Caco-2 (cell line): ENCODE measurements around the gene SRD5A3. TPM values are rescaled to one million over a fixed set of nuclear protein-coding genes. Genes with fewer than 3 reads are reported as not detected.

Source experiments
- BruUV-seq: library from RNA; stranded (reverse); fragments of 400-500 nt; replicated peaks from 2 replicates; lab custom pipeline; 2021; lab: Mats Ljungman, UMichigan
- CTCF ChIA-PET: fragments of 300-600 bp; sonication (Branson Sonifier 250); formaldehyde crosslinking; loops from one replicate; lab custom pipeline; 2022; ENCODE audit warnings: antibody characterized with exemption; lab: Charles Lee
- POLR2A ChIA-PET: fragments of 300-600 bp; sonication (Branson Sonifier 250); formaldehyde crosslinking; loops from one replicate; lab custom pipeline; 2022; ENCODE audit warnings: antibody characterized with exemption; lab: Charles Lee
- DNase-seq, 2 experiments: peaks; one replicate each; pipeline versions ENCODE4 v3.0.0 to v3.0.0-alpha.2; 2020 to 2022
- H3K27me3 ChIP-seq: replicated peaks from 2 replicates; pipeline ENCODE4 v1.6.0; 2011; ENCODE audit warnings: low read length; ENCODE audit not compliant: control insufficient read depth, insufficient read depth
- H3K36me3 ChIP-seq: 2 replicates; pipeline ENCODE4 v1.5.1; 2011; ENCODE audit warnings: low read length; ENCODE audit not compliant: control insufficient read depth, insufficient read depth
- H3K4me1 ChIP-seq: fragments of 250-450 bp; sonication (Bioruptor Pico); 2 replicates; pipeline ENCODE4 v1.5.1; 2020; ENCODE audit warnings: mild to moderate bottlenecking
- H3K4me3 ChIP-seq: 2 replicates; pipeline ENCODE4 v1.5.1; 2011; ENCODE audit warnings: low read depth, mild to moderate bottlenecking, control low read depth, low read length
- H3K9me3 ChIP-seq: fragments of 250-450 bp; sonication (Bioruptor Pico); 2 replicates; pipeline ENCODE4 v1.5.1; 2020; ENCODE audit warnings: mild to moderate bottlenecking, moderate library complexity
- H3K27ac Mint-ChIP-seq: one replicate; pipeline ENCODE4 v1.8.0; 2022; ENCODE audit warnings: mixed read lengths; ENCODE audit not compliant: unreplicated experiment
- H3K27me3 Mint-ChIP-seq: one replicate; pipeline ENCODE4 v1.8.0; 2022; ENCODE audit warnings: mixed read lengths; ENCODE audit not compliant: insufficient read depth, unreplicated experiment
- H3K36me3 Mint-ChIP-seq: one replicate; pipeline ENCODE4 v1.8.0; 2022; ENCODE audit warnings: mild to moderate bottlenecking, mixed read lengths; ENCODE audit not compliant: insufficient read depth, unreplicated experiment
- H3K4me1 Mint-ChIP-seq: one replicate; pipeline ENCODE4 v1.8.0; 2022; ENCODE audit warnings: low read depth, mixed read lengths; ENCODE audit not compliant: unreplicated experiment
- H3K4me3 Mint-ChIP-seq: one replicate; pipeline ENCODE4 v1.8.0; 2022; ENCODE audit warnings: mild to moderate bottlenecking, moderate library complexity, mixed read lengths; ENCODE audit not compliant: unreplicated experiment
- H3K9me3 Mint-ChIP-seq: one replicate; pipeline ENCODE4 v1.8.0; 2022; ENCODE audit warnings: mixed read lengths; ENCODE audit not compliant: unreplicated experiment
- intact Hi-C: fragments of 100-400 bp; cut with micrococcal nuclease; formaldehyde crosslinking; loops from one replicate; pipeline ENCODE4 v1.10.0; 2022; ENCODE audit not compliant: unreplicated experiment
- total RNA-seq: library from RNA; stranded (reverse); gene quantifications from 2 replicates; pipeline ENCODE4 v1.2.3, GENCODE V29; 2022
- TF ChIP-seq, protein P1 (sequence below), 2 experiments: fragments of 200-600 bp in 1 of 2; IDR thresholded peaks; 1 replicate in 1 of 2; 2 replicates in 1 of 2; pipeline versions ENCODE4 v1.5.1 to v1.8.0; 2011 to 2022; ENCODE audit warnings: antibody characterized with exemption in 1 of 2, control low read depth in 1 of 2, inconsistent platforms in 1 of 2, low read depth in 1 of 2, low read length in 1 of 2, mild to moderate bottlenecking in 1 of 2, moderate library complexity in 1 of 2; ENCODE audit not compliant: insufficient read depth in 1 of 2, severe bottlenecking in 1 of 2, unreplicated experiment in 1 of 2

The SRD5A3 gene
- total RNA-seq, 1 experiment from 2014 or later = 22.6 TPM

DNA sequence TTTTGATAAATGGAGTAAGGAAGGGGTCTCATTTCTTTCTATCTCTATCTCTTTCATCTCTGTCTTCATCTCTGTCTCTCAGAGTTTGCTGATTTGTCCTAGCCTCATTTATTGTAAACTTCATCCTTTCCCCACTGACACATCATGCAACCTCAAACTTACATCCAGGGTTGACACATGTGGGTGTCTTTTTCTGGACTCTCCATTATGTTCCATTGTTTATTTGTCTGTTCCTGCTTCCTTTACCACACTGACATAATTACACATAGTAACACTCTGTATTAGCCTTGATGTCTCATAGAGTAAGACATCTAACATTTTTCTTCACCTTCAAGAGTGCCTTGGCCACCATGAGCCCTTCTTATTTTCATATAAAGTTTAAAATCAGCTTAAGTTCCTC is 8.1 kb upstream of the SRD5A3 start:
- CTCF ChIA-PET = no interaction called here
- Histone ChIP-seq H3K4me3 (no peak overlapping the region), H3K27me3 (no peaks in the 10 kb centered on the region), H3K9me3 (no peaks in the 10 kb centered on the region), H3K36me3 (no peaks in the 10 kb centered on the region), H3K4me1 (no peaks in the 10 kb centered on the region)
- H3K27me3 Mint-ChIP-seq = no peaks in the 10 kb centered on the region
- no peaks in the 10 kb centered on the region for H3K36me3 Mint-ChIP-seq
- no peaks in the 10 kb centered on the region for H3K4me1 Mint-ChIP-seq
- intact Hi-C loops = no loop called here
- no peak for DNase-seq
- no TSS peak for BruUV-seq
- POLR2A ChIA-PET = no interaction called here
- H3K4me3 Mint-ChIP-seq = no peak overlapping the region
- H3K27ac Mint-ChIP-seq = no peak overlapping the region
- H3K9me3 Mint-ChIP-seq = no peaks in the 10 kb centered on the region
- TF ChIP-seq, protein P1, sequence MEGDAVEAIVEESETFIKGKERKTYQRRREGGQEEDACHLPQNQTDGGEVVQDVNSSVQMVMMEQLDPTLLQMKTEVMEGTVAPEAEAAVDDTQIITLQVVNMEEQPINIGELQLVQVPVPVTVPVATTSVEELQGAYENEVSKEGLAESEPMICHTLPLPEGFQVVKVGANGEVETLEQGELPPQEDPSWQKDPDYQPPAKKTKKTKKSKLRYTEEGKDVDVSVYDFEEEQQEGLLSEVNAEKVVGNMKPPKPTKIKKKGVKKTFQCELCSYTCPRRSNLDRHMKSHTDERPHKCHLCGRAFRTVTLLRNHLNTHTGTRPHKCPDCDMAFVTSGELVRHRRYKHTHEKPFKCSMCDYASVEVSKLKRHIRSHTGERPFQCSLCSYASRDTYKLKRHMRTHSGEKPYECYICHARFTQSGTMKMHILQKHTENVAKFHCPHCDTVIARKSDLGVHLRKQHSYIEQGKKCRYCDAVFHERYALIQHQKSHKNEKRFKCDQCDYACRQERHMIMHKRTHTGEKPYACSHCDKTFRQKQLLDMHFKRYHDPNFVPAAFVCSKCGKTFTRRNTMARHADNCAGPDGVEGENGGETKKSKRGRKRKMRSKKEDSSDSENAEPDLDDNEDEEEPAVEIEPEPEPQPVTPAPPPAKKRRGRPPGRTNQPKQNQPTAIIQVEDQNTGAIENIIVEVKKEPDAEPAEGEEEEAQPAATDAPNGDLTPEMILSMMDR (IDR thresholded peaks at IDR 0.05; ENCODE audit: insufficient read depth in 1 of 2, low read depth in 1 of 2, low read length in 1 of 2, severe bottlenecking in 1 of 2, unreplicated experiment in 1 of 2) = no peak

DNA sequence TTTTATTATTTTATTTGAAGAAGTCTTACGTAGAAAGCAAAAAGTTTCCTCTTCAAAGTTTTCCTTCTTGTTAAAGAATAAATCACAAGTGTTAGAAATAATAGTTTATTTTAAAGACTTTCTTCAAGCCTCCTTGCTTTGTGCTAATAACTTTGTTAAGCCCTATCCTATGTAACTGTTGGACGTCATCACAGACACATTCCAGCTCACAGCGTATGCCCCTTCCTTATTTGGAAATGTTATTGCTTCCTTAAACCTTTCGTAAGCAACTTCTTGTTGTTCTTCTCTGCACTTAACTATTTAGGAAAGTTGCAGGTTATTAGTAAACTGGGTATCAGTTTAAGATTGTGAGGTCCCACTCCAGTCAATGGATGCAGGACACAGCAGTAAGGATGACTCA is 7.6 kb upstream of the SRD5A3 start:
- no peaks in the 10 kb centered on the region for H3K27me3 ChIP-seq
- H3K9me3 ChIP-seq = no peaks in the 10 kb centered on the region
- intact Hi-C loops = no loop called here
- TF ChIP-seq, protein P1 (IDR thresholded peaks at IDR 0.05; ENCODE audit: insufficient read depth in 1 of 2, low read depth in 1 of 2, low read length in 1 of 2, severe bottlenecking in 1 of 2, unreplicated experiment in 1 of 2) = no peak
- H3K27ac Mint-ChIP-seq = no peak overlapping the region
- ChIA-PET POLR2A (no interaction called here), CTCF (no interaction called here)
- BruUV-seq = no TSS peak
- DNase-seq = no peak
- H3K9me3 Mint-ChIP-seq = no peaks in the 10 kb centered on the region
- no peaks in the 10 kb centered on the region for H3K27me3 Mint-ChIP-seq
- no peaks in the 10 kb centered on the region for H3K36me3 ChIP-seq
- H3K4me1 ChIP-seq = no peaks in the 10 kb centered on the region
- no peaks in the 10 kb centered on the region for H3K4me1 Mint-ChIP-seq
- no peaks in the 10 kb centered on the region for H3K36me3 Mint-ChIP-seq
- H3K4me3 Mint-ChIP-seq = no peak overlapping the region
- H3K4me3 ChIP-seq = no peak overlapping the region

DNA sequence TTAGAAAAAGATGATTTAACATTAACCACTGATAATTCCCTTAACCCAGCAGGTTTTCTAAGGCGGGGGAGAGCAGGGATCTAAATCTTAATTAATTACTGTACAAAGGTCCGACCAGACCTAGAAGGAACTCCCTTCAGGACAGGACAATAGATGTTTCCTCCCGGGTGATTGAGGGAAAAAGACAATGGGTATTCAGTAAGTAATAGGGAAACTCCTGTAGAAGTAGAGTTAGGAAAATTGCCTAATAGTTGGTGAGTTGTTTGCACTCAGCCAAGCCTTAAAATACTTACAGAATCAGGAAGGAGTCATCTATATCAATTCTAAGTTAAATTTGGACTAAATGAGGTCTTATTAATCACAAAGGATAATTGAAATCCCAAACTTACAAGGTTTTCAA is 5.8 kb upstream of the SRD5A3 start:
- no TSS peak for BruUV-seq
- no peaks in the 10 kb centered on the region for H3K9me3 Mint-ChIP-seq
- no peak overlapping the region for H3K27ac Mint-ChIP-seq
- Histone ChIP-seq H3K36me3 (no peaks in the 10 kb centered on the region), H3K27me3 (no peaks in the 10 kb centered on the region), H3K4me3 (no peak overlapping the region), H3K9me3 (no peaks in the 10 kb centered on the region), H3K4me1 (no peaks in the 10 kb centered on the region; the same call in 1 of the 2 replicates)
- CTCF ChIA-PET = no interaction called here
- POLR2A ChIA-PET = no interaction called here
- peaks cover 4% of the 10 kb centered on the region for H3K4me1 Mint-ChIP-seq
- H3K27me3 Mint-ChIP-seq = no peaks in the 10 kb centered on the region
- no peak overlapping the region for H3K4me3 Mint-ChIP-seq
- H3K36me3 Mint-ChIP-seq = no peaks in the 10 kb centered on the region
- TF ChIP-seq, protein P1 (IDR thresholded peaks at IDR 0.05; ENCODE audit: insufficient read depth in 1 of 2, low read depth in 1 of 2, low read length in 1 of 2, severe bottlenecking in 1 of 2, unreplicated experiment in 1 of 2) = no peak
- DNase-seq = no peak
- intact Hi-C loops = no loop called here
